Left colon (tissue), 2 donors: ENCODE data around the gene IL12RB2. TPM values are rescaled to one million over a fixed set of nuclear protein-coding genes. Genes with fewer than 3 reads are reported as not detected.

Experiments used
- ATAC-seq: fragments of 200-7000 bp; cut with Tn5 transposase; one replicate; pipeline ENCODE4 v1.9.1; 2020; ENCODE audit warnings: mild to moderate bottlenecking, moderate library complexity
- DNase-seq, 2 donors: peaks; one replicate each; pipeline ENCODE4 v3.0.0-alpha.2; 2020
- intact Hi-C, 2 donors: fragments of 100-400 bp; cut with DNase I in 1 of 2; cut with micrococcal nuclease in 1 of 2; formaldehyde crosslinking; loops; one replicate each; pipeline versions ENCODE4 v1.11.2 to v1.14.0; 2022; cut with DNase I, micrococcal nuclease
- total RNA-seq, 2 donors: library from RNA; stranded (reverse); fragmentation: NEBNext Ultra II Directional; extraction: Animal tissue kit (Norgen Biotek cat#: 25700); gene quantifications; one replicate each; pipeline ENCODE4 v1.2.1, GENCODE V29; 2021
- donor health status: DM: no; HTN: no; CAD: no.
- donor health status: DM: yes; HTN: yes; CAD: no.

Gene IL12RB2
- total RNA-seq, 2 donors from 2014 or later: 0.82 to 0.95 TPM

GRCh38 chr1:67308136-67308535 is 463 bp downstream of the IL12RB2 start:
- intact Hi-C loops: no loop called here
- ATAC-seq (no peak), DNase-seq (no peak)

GRCh38 chr1:67312615-67313014 is 4.9 kb downstream of the IL12RB2 start:
- intact Hi-C loops: no loop called here
- ATAC-seq (no peak), DNase-seq (no peak)

GRCh38 chr1:67313934-67314671 is 6.4 kb downstream of the IL12RB2 start:
- DNase-seq: no peak
- intact Hi-C loops: no loop called here
- ATAC-seq: no peak

GRCh38 chr1:67314696-67315095 is 7.0 kb downstream of the IL12RB2 start:
- intact Hi-C loops: no loop called here
- ATAC-seq (no peak), DNase-seq (no peak)

- DNase-seq (no peak), ATAC-seq (no peak)
- intact Hi-C loops: no loop called here
Measured at GRCh38 chr1:67316180-67316902, 8.7 kb downstream of the IL12RB2 start.

- no peak for ATAC-seq
- intact Hi-C loops: no loop called here
Measured at GRCh38 chr1:67316918-67317317, 9.2 kb downstream of the IL12RB2 start.

GRCh38 chr1:67317803-67318202 is 10.1 kb downstream of the IL12RB2 start:
- no peak for DNase-seq
- intact Hi-C loops: no loop called here
- no peak for ATAC-seq

More at GRCh38 chr1:67316918-67317317, 9.2 kb downstream of the IL12RB2 start:
- no peak for DNase-seq

GRCh38 chr1:67322442-67322841 is 14.8 kb downstream of the IL12RB2 start:
- ATAC-seq (no peak), DNase-seq (no peak)
- intact Hi-C loops: no loop called here

- no peak for DNase-seq
- intact Hi-C loops: no loop called here
- ATAC-seq: no peak
Measured at GRCh38 chr1:67323087-67323486, 15.4 kb downstream of the IL12RB2 start.

- DNase-seq: no peak
- no peak for ATAC-seq
- intact Hi-C loops: no loop called here
Measured at GRCh38 chr1:67324068-67324467, 16.4 kb downstream of the IL12RB2 start.

- intact Hi-C loops: no loop called here
- DNase-seq: no peak
- no peak for ATAC-seq
Measured at GRCh38 chr1:67327864-67328466, 20.3 kb downstream of the IL12RB2 start.

GRCh38 chr1:67332653-67333529 is 25.2 kb downstream of the IL12RB2 start:
- DNase-seq (no peak), ATAC-seq (no peak)
- intact Hi-C loops: no loop called here

- DNase-seq: no peak
Measured at GRCh38 chr1:67333603-67334002, 25.9 kb downstream of the IL12RB2 start.

GRCh38 chr1:67335411-67335810 is 27.7 kb downstream of the IL12RB2 start:
- DNase-seq: no peak
- ATAC-seq: no peak
- intact Hi-C loops: no loop called here

More at GRCh38 chr1:67333603-67334002, 25.9 kb downstream of the IL12RB2 start:
- ATAC-seq: no peak
- intact Hi-C loops: no loop called here

GRCh38 chr1:67336157-67336556 is 28.5 kb downstream of the IL12RB2 start:
- intact Hi-C loops: no loop called here
- no peak for ATAC-seq
- DNase-seq: no peak

- no peak for DNase-seq
- no peak for ATAC-seq
- intact Hi-C loops: no loop called here
Measured at GRCh38 chr1:67336783-67337182, 29.1 kb downstream of the IL12RB2 start.

GRCh38 chr1:67338642-67339041 is 31.0 kb downstream of the IL12RB2 start:
- intact Hi-C loops: no loop called here
- ATAC-seq (no peak), DNase-seq (no peak)

GRCh38 chr1:67339623-67340343 is 32.1 kb downstream of the IL12RB2 start:
- ATAC-seq: no peak
- DNase-seq: no peak
- intact Hi-C loops: loop anchor here in 1 of 2 donors (10.0 kb wide), 1 partner anchor 155 kb away; no protein-coding TSS in a partner anchor
